K562 (cell line): Measurements from ENCODE around the gene ADGRL3. TPM values are rescaled to one million over a fixed set of nuclear protein-coding genes. Genes with fewer than 3 reads are reported as not detected.

Source experiments
- ATAC-seq: fragments of 200-7000 bp; cut with Tn5 transposase; 3 replicates; pipeline ENCODE4 v1.9.1; 2020; ENCODE audit warnings: moderate library complexity
- BruUV-seq: library from RNA; stranded (reverse); fragments of 400-500 nt; replicated peaks from 2 replicates; lab custom pipeline; 2021; lab: Mats Ljungman, UMichigan
- CTCF ChIA-PET: fragments of 300-600 bp; formaldehyde crosslinking; extraction: SDS; loops from one replicate; lab custom pipeline; 2021; ENCODE audit warnings: low intra/inter-chr PET ratio; lab: Yijun Ruan, JAX
- POLR2A ChIA-PET: fragments of 300-600, 350-650 bp; sonication (Branson Sonifier 250); formaldehyde crosslinking; extraction: SDS; loops from one replicate; lab custom pipeline; 2021; ENCODE audit warnings: antibody characterized with exemption, inconsistent platforms; lab: Yijun Ruan, JAX
- DNase-seq, 4 experiments: peaks; one replicate each; pipeline versions ENCODE4 v3.0.0 to v3.0.0-alpha.2; 2011 to 2018; ENCODE audit warnings: low spot score in 3 of 4, mixed read lengths in 3 of 4; ENCODE audit errors: extremely low read depth in 1 of 4
- FAIRE-seq: peaks from 2 replicates; lab custom pipeline; 2011; peaks lifted over from hg19 to GRCh38; lab: Jason Lieb, UNC
- H2AFZ ChIP-seq: 2 replicates; pipeline ENCODE4 v1.6.0; 2011; ENCODE audit warnings: low read depth, low read length, control low read depth, inconsistent platforms
- H3K27ac ChIP-seq: fragments of 200-600 bp; 3 replicates; pipeline ENCODE4 v1.8.0; 2011; ENCODE audit warnings: low read depth, mild to moderate bottlenecking, control low read depth, inconsistent platforms, low read length, moderate library complexity, mixed read lengths; ENCODE audit errors: extremely low read depth
- H3K27me3 ChIP-seq, 2 experiments: fragments of 300-600 bp in 1 of 2; 2 replicates in 1 of 2; 3 replicates in 1 of 2; pipeline versions ENCODE4 v1.6.0 to v1.8.0; 2011; ENCODE audit warnings: inconsistent platforms in 2 of 2, low read length in 2 of 2, mild to moderate bottlenecking in 1 of 2, mixed read lengths in 1 of 2, moderate library complexity in 1 of 2; ENCODE audit not compliant: control insufficient read depth in 2 of 2, insufficient read depth in 2 of 2
- H3K36me3 ChIP-seq: fragments of 300-600 bp; 3 replicates; pipeline ENCODE4 v1.8.0; 2011; ENCODE audit warnings: mild to moderate bottlenecking, low read length, inconsistent platforms; ENCODE audit not compliant: control insufficient read depth, insufficient read depth
- H3K4me1 ChIP-seq, 2 experiments: fragments of 200-600 bp in 1 of 2; replicated peaks in 1 of 2; 2 replicates in 1 of 2; 3 replicates in 1 of 2; pipeline versions ENCODE4 v1.5.1 to v1.8.0; 2011; ENCODE audit warnings: inconsistent platforms in 2 of 2, low read length in 2 of 2, mild to moderate bottlenecking in 1 of 2, mixed read lengths in 1 of 2, moderate library complexity in 1 of 2; ENCODE audit not compliant: control insufficient read depth in 2 of 2, insufficient read depth in 2 of 2
- H3K4me2 ChIP-seq: 2 replicates; pipeline ENCODE4 v1.6.1; 2011; ENCODE audit warnings: low read length, control low read depth, inconsistent platforms, mixed read lengths; ENCODE audit not compliant: insufficient read depth
- H3K4me3 ChIP-seq: fragments of 200-600 bp; sonication (generic), shearing (Covaris generic); 2 replicates; pipeline ENCODE4 v1.5.1; 2016; ENCODE audit warnings: control low read depth, inconsistent platforms
- H3K79me2 ChIP-seq: fragments of 200-600 bp; 3 replicates; pipeline ENCODE4 v1.8.0; 2011; ENCODE audit warnings: low read length, inconsistent platforms; ENCODE audit not compliant: control insufficient read depth, insufficient read depth
- H3K9ac ChIP-seq, 2 experiments: 2 replicates each; pipeline versions ENCODE4 v1.6.0 to v1.6.1; 2011; ENCODE audit warnings: low read depth in 2 of 2, low read length in 2 of 2, control low read depth in 1 of 2, inconsistent platforms in 1 of 2, mild to moderate bottlenecking in 1 of 2, mixed read lengths in 1 of 2; ENCODE audit not compliant: insufficient read depth in 1 of 2
- H3K9me1 ChIP-seq: one replicate; pipeline ENCODE4 v1.6.0; 2011; ENCODE audit warnings: inconsistent platforms, mild to moderate bottlenecking, low read length, moderate library complexity; ENCODE audit not compliant: control insufficient read depth, insufficient read depth
- H3K9me3 ChIP-seq: replicated peaks from 2 replicates; pipeline ENCODE4 v1.5.1; 2011; ENCODE audit warnings: low read depth, low read length, inconsistent platforms; ENCODE audit not compliant: control insufficient read depth, insufficient read depth
- H4K20me1 ChIP-seq: replicated peaks from 2 replicates; pipeline ENCODE4 v1.6.1; 2011; ENCODE audit warnings: low read length, inconsistent platforms, mixed read lengths; ENCODE audit not compliant: control insufficient read depth, insufficient read depth
- ARID1B ChIP-seq: fragments of 450-650 bp; IDR thresholded peaks from 2 replicates; pipeline ENCODE4 v1.6.1; 2016; ENCODE audit warnings: antibody characterized with exemption, mild to moderate bottlenecking, inconsistent platforms
- GATA2 ChIP-seq: sonication (generic); formaldehyde crosslinking; IDR thresholded peaks from 2 replicates; pipeline ENCODE4 v1.4.0; 2020; ENCODE audit warnings: mild to moderate bottlenecking, missing genetic modification reagents
- HCFC1 ChIP-seq: IDR thresholded peaks from 2 replicates; pipeline ENCODE4 v1.6.1; 2012; ENCODE audit warnings: low read depth, low read length, improper control_type of control experiment
- HEY1 ChIP-seq: fragments of 250-450 bp; sonication (Bioruptor Pico); IDR thresholded peaks from 2 replicates; pipeline ENCODE4 v1.5.0; 2020; ENCODE audit warnings: mild to moderate bottlenecking, moderate library complexity, borderline replicate concordance
- HLTF ChIP-seq: fragments of 450-650 bp; IDR thresholded peaks from 2 replicates; pipeline ENCODE4 v1.6.1; 2016
- HMGN3 ChIP-seq: IDR thresholded peaks from 2 replicates; pipeline ENCODE4 v1.6.1; 2011; ENCODE audit warnings: borderline replicate concordance, low read depth, mild to moderate bottlenecking, mixed read lengths, low read length; ENCODE audit not compliant: insufficient read length; ENCODE audit errors: extremely low read depth
- KLF1 ChIP-seq: fragments of 450-650 bp; IDR thresholded peaks from 2 replicates; pipeline ENCODE4 v1.6.1; 2016; ENCODE audit warnings: missing genetic modification characterization, missing compliant biosample characterization
- RBM34 ChIP-seq: fragments of 200-400 bp; formaldehyde crosslinking; IDR thresholded peaks from 2 replicates; pipeline ENCODE4 v1.6.1; 2018; ENCODE audit warnings: low read length, borderline replicate concordance; ENCODE audit not compliant: insufficient read depth
- RFX1 ChIP-seq: fragments of 450-650 bp; IDR thresholded peaks from 2 replicates; pipeline ENCODE4 v1.6.1; 2016; ENCODE audit warnings: mild to moderate bottlenecking, moderate library complexity
- SRF ChIP-seq, 2 experiments: fragments of 250-450, 450-650 bp in 1 of 2; sonication (Bioruptor Pico) in 1 of 2; sonication (generic) in 1 of 2; formaldehyde crosslinking; IDR thresholded peaks; 2 replicates each; pipeline versions ENCODE4 v1.5.0 to v1.5.1; 2020 to 2022; ENCODE audit warnings: mild to moderate bottlenecking in 1 of 2, missing genetic modification reagents in 1 of 2
- THRAP3 ChIP-seq: fragments of 450-650 bp; IDR thresholded peaks from 2 replicates; pipeline ENCODE4 v1.6.1; 2016; ENCODE audit warnings: mild to moderate bottlenecking, inconsistent platforms, borderline replicate concordance
- XRCC3 ChIP-seq: fragments of 450-650 bp; IDR thresholded peaks from 2 replicates; pipeline ENCODE4 v1.6.1; 2017; ENCODE audit warnings: mild to moderate bottlenecking, moderate library complexity
- ZEB2 ChIP-seq: fragments of 450-650 bp; IDR thresholded peaks from 2 replicates; pipeline ENCODE4 v1.6.1; 2016
- ZNF584 ChIP-seq: fragments of 200-800 bp; sonication (Bioruptor generic); IDR thresholded peaks from 2 replicates; pipeline ENCODE4 v1.6.1; 2016; ENCODE audit warnings: low read depth, mild to moderate bottlenecking, missing genetic modification characterization, missing compliant biosample characterization
- ZNF79 ChIP-seq: fragments of 250-450 bp; sonication (Bioruptor Pico); IDR thresholded peaks from 2 replicates; pipeline ENCODE4 v1.4.0; 2020; ENCODE audit warnings: low read depth, mild to moderate bottlenecking, moderate library complexity
- WGBS: fragments of 100-300 bp; shearing (Covaris generic); methylation state at CpG from one replicate; pipeline ENCODE4 v1.1.6; 2016; ENCODE audit warnings: low coverage, mixed read lengths; ENCODE audit not compliant: insufficient coverage; ENCODE audit errors: missing lambda C conversion rate; 5-methylcytosine and 5-hydroxymethylcytosine counted together
- in situ Hi-C: fragments of 300-500 bp; cut with MboI; formaldehyde crosslinking; loops from 4 replicates; pipeline ENCODE4 v1.15.0; 2018; ENCODE audit warnings: inconsistent platforms, mixed read lengths
- intact Hi-C: fragments of 100-400 bp; cut with micrococcal nuclease; formaldehyde crosslinking; loops from 2 replicates; pipeline ENCODE4 v1.14.2; 2022
- polyA plus RNA-seq, 8 experiments: library from polyadenylated mRNA; depleted of rRNA in 4 of 8; stranded (reverse) in 5 of 8; unstranded in 3 of 8; fragments of >200 nt; fragmentation: Nextera tagmentation in 2 of 8; fragmentation: Illumina TruSeq in 1 of 8; extraction: Ambion mirVana in 2 of 8; extraction: Trizol in 1 of 8; gene quantifications; 2 replicates each; pipeline versions ENCODE4 v1.2.1 to v1.2.3, GENCODE V29; 2011 to 2014; ENCODE audit warnings: inconsistent platforms in 1 of 8, missing spikeins in 1 of 8
- total RNA-seq, 7 experiments: library from RNA; depleted of rRNA in 6 of 7; stranded (reverse); fragments of >200 nt in 6 of 7; fragmentation: Illumina TruSeq in 2 of 7; extraction: Trizol in 2 of 7; gene quantifications; 2 replicates each; pipeline versions ENCODE4 v1.2.1 to v1.2.3, GENCODE V29; 2011 to 2021; ENCODE audit warnings: low replicate concordance in 1 of 7

Gene ADGRL3
- total and polyA plus RNA-seq, 9 of the 15 experiments (the other 6 are each of a cell fraction or from before 2014, with no cell fraction given): 0.03 to 0.14 (median 0.04) TPM; not detected in 2

DNA sequence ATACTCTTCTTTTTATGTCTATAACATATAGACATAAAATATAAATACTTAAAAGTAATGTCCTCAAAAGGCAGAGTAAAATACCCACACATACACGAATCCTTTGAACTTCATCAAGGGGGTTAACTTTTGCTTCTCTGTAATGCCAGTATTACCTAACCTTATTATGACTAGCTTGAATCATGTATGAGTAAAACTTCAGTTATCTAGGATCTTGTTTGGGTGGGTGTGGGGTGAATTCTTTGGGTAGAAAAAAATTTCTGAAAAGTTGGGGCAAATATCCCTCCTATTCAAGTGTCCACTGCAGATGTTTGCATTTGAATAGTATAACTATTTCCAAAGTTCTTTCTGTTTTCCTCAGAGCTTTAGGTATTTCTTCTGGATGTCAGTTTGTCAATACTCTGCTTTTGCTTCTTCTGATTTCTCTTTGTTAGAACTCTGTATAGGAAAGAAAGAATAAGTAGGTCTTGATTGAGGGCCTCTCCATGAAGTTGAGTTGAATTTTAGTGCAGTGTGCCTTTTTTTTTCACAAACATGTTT lies 173.8 kb downstream of the ADGRL3 start:
- POLR2A ChIA-PET: no interaction called here
- no peak for ATAC-seq
- Histone ChIP-seq H3K9ac (no peak overlapping the region), H3K79me2 (no peaks in the 10 kb centered on the region), H3K9me1 (no peaks in the 10 kb centered on the region), H3K4me3 (no peak overlapping the region), H3K4me2 (no peak overlapping the region), H3K9me3 (no peaks in the 10 kb centered on the region), H2AFZ (no peak overlapping the region), H3K4me1 (no peaks in the 10 kb centered on the region), H3K36me3 (no peaks in the 10 kb centered on the region), H3K27ac (no peak overlapping the region), H3K27me3 (no peaks in the 10 kb centered on the region), H4K20me1 (no peaks in the 10 kb centered on the region)
- in situ Hi-C loops (no loop called here), intact Hi-C loops (no loop called here)
- WGBS: 0% methylated on average over 1 of the region's 1 CpG
- no peak for FAIRE-seq
- DNase-seq: no peak
- TF ChIP-seq HCFC1 (no peak), XRCC3 (no peak), RBM34 (no peak), HEY1 (CRISPR knock-in tag) (no peak), HLTF (no peak), ZNF584 (CRISPR knock-in tag) (no peak), GATA2 (CRISPR knock-in tag) (no peak), ARID1B (no peak), RFX1 (no peak), THRAP3 (no peak), KLF1 (tag) (no peak), ZNF79 (CRISPR knock-in tag) (no peak), ZEB2 (no peak), HMGN3 (no peak), SRF (CRISPR knock-in tag; IDR thresholded peaks at IDR 0.05) (no peak)
- CTCF ChIA-PET: no interaction called here
- BruUV-seq: no TSS peak
